ENCODE results near the gene MRM3. TPM values are rescaled to one million over a fixed set of nuclear protein-coding genes. Genes with fewer than 3 reads are reported as not detected.

MRM3 gene
- total and polyA plus RNA-seq, 2 experiments from 2014 or later, result 17.7 to 23.4 TPM

DNA sequence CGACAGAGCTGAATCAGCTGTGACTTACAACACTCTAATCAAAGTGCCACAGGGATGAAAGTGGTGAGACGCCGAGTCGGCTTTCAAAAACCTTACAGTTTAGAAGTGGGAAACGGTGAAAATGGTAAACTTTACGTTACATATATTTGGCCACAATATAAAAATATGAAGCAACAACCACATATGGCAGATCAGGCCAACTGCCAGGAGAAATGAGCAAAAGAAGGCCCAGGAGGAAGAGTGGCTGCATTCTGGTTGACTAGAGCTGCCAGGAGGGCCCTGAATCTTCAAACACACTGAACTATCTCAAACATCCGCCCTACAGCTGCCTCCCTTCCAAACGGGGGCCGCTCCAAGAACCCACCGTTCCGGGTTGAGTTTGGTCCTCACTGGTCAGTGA, 56.3 kb downstream of the MRM3 start:
- Histone ChIP-seq H3F3A (replicated peaks; ENCODE audit: low read depth) (peaks cover 6% of the 10 kb centered on the region; the same call in 1 of the 2 replicates), H3K36me3 (ENCODE audit: insufficient read depth) (no peaks in the 10 kb centered on the region), H4K20me1 (replicated peaks; ENCODE audit: insufficient read depth) (peaks cover 3% of the 10 kb centered on the region; the same call in 1 of the 2 replicates), H3K4me2 (no peak overlapping the region), H3K27ac (ENCODE audit: low read depth) (0 out of 2 replicates have a peak overlapping the region, but pooled peaks have one; percentile 39), H3K79me2 (replicated peaks; ENCODE audit: insufficient read depth) (peaks cover 84% of the 10 kb centered on the region), H3K4me1 (ENCODE audit: insufficient read depth) (peaks cover 11% of the 10 kb centered on the region; the same call in 1 of the 2 replicates), H3K9me2 (ENCODE audit: insufficient read depth) (no peaks in the 10 kb centered on the region), H2AFZ (no peak overlapping the region), H3K4me3 (no peak overlapping the region), H3K27me3 (ENCODE audit: insufficient read depth) (no peaks in the 10 kb centered on the region)
- ATAC-seq, result no peak
- peaks cover 17% of the 10 kb centered on the region for H3K4me1 Mint-ChIP-seq
- H3K36me3 Mint-ChIP-seq (ENCODE audit: low read depth), result peaks cover 26% of the 10 kb centered on the region
- H3K27me3 Mint-ChIP-seq (ENCODE audit: insufficient read depth, low read depth, poor library complexity), result peaks cover 19% of the 10 kb centered on the region
- H3K4me3 Mint-ChIP-seq, result no peak overlapping the region
- TF ChIP-seq STAT1 (IDR thresholded peaks at IDR 0.05; ENCODE audit: unreplicated experiment) (no peak), EZH2 (IDR thresholded peaks at IDR 0.05; ENCODE audit: low read depth, unreplicated experiment) (no peak), JUNB (IDR thresholded peaks at IDR 0.05; ENCODE audit: unreplicated experiment) (no peak), CREB1 (CRISPR knock-in tag; IDR thresholded peaks at IDR 0.05; ENCODE audit: low read depth) (no peak), EZH2phosphoT487 (IDR thresholded peaks at IDR 0.05; ENCODE audit: unreplicated experiment) (no peak), NANOG (IDR thresholded peaks at IDR 0.05; ENCODE audit: borderline replicate concordance) (no peak), ZNF331 (CRISPR knock-in tag; IDR thresholded peaks at IDR 0.05; ENCODE audit: low read depth) (no peak), POLR2AphosphoS5 (IDR thresholded peaks at IDR 0.05; ENCODE audit: low read depth) (no peak), ZNF114 (CRISPR knock-in tag; IDR thresholded peaks at IDR 0.05) (no peak)
- TF ChIP-seq, protein P1, sequence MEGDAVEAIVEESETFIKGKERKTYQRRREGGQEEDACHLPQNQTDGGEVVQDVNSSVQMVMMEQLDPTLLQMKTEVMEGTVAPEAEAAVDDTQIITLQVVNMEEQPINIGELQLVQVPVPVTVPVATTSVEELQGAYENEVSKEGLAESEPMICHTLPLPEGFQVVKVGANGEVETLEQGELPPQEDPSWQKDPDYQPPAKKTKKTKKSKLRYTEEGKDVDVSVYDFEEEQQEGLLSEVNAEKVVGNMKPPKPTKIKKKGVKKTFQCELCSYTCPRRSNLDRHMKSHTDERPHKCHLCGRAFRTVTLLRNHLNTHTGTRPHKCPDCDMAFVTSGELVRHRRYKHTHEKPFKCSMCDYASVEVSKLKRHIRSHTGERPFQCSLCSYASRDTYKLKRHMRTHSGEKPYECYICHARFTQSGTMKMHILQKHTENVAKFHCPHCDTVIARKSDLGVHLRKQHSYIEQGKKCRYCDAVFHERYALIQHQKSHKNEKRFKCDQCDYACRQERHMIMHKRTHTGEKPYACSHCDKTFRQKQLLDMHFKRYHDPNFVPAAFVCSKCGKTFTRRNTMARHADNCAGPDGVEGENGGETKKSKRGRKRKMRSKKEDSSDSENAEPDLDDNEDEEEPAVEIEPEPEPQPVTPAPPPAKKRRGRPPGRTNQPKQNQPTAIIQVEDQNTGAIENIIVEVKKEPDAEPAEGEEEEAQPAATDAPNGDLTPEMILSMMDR (conservative IDR thresholded peaks at IDR 0.05; ENCODE audit: low read depth in 2 of 2), result no peak
- TF ChIP-seq, protein P2, sequence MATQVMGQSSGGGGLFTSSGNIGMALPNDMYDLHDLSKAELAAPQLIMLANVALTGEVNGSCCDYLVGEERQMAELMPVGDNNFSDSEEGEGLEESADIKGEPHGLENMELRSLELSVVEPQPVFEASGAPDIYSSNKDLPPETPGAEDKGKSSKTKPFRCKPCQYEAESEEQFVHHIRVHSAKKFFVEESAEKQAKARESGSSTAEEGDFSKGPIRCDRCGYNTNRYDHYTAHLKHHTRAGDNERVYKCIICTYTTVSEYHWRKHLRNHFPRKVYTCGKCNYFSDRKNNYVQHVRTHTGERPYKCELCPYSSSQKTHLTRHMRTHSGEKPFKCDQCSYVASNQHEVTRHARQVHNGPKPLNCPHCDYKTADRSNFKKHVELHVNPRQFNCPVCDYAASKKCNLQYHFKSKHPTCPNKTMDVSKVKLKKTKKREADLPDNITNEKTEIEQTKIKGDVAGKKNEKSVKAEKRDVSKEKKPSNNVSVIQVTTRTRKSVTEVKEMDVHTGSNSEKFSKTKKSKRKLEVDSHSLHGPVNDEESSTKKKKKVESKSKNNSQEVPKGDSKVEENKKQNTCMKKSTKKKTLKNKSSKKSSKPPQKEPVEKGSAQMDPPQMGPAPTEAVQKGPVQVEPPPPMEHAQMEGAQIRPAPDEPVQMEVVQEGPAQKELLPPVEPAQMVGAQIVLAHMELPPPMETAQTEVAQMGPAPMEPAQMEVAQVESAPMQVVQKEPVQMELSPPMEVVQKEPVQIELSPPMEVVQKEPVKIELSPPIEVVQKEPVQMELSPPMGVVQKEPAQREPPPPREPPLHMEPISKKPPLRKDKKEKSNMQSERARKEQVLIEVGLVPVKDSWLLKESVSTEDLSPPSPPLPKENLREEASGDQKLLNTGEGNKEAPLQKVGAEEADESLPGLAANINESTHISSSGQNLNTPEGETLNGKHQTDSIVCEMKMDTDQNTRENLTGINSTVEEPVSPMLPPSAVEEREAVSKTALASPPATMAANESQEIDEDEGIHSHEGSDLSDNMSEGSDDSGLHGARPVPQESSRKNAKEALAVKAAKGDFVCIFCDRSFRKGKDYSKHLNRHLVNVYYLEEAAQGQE (IDR thresholded peaks at IDR 0.05; ENCODE audit: unreplicated experiment), result no peak
- TF ChIP-seq, protein P3, sequence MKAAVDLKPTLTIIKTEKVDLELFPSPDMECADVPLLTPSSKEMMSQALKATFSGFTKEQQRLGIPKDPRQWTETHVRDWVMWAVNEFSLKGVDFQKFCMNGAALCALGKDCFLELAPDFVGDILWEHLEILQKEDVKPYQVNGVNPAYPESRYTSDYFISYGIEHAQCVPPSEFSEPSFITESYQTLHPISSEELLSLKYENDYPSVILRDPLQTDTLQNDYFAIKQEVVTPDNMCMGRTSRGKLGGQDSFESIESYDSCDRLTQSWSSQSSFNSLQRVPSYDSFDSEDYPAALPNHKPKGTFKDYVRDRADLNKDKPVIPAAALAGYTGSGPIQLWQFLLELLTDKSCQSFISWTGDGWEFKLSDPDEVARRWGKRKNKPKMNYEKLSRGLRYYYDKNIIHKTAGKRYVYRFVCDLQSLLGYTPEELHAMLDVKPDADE (IDR thresholded peaks at IDR 0.05), result no peak
- TF ChIP-seq, protein P4, sequence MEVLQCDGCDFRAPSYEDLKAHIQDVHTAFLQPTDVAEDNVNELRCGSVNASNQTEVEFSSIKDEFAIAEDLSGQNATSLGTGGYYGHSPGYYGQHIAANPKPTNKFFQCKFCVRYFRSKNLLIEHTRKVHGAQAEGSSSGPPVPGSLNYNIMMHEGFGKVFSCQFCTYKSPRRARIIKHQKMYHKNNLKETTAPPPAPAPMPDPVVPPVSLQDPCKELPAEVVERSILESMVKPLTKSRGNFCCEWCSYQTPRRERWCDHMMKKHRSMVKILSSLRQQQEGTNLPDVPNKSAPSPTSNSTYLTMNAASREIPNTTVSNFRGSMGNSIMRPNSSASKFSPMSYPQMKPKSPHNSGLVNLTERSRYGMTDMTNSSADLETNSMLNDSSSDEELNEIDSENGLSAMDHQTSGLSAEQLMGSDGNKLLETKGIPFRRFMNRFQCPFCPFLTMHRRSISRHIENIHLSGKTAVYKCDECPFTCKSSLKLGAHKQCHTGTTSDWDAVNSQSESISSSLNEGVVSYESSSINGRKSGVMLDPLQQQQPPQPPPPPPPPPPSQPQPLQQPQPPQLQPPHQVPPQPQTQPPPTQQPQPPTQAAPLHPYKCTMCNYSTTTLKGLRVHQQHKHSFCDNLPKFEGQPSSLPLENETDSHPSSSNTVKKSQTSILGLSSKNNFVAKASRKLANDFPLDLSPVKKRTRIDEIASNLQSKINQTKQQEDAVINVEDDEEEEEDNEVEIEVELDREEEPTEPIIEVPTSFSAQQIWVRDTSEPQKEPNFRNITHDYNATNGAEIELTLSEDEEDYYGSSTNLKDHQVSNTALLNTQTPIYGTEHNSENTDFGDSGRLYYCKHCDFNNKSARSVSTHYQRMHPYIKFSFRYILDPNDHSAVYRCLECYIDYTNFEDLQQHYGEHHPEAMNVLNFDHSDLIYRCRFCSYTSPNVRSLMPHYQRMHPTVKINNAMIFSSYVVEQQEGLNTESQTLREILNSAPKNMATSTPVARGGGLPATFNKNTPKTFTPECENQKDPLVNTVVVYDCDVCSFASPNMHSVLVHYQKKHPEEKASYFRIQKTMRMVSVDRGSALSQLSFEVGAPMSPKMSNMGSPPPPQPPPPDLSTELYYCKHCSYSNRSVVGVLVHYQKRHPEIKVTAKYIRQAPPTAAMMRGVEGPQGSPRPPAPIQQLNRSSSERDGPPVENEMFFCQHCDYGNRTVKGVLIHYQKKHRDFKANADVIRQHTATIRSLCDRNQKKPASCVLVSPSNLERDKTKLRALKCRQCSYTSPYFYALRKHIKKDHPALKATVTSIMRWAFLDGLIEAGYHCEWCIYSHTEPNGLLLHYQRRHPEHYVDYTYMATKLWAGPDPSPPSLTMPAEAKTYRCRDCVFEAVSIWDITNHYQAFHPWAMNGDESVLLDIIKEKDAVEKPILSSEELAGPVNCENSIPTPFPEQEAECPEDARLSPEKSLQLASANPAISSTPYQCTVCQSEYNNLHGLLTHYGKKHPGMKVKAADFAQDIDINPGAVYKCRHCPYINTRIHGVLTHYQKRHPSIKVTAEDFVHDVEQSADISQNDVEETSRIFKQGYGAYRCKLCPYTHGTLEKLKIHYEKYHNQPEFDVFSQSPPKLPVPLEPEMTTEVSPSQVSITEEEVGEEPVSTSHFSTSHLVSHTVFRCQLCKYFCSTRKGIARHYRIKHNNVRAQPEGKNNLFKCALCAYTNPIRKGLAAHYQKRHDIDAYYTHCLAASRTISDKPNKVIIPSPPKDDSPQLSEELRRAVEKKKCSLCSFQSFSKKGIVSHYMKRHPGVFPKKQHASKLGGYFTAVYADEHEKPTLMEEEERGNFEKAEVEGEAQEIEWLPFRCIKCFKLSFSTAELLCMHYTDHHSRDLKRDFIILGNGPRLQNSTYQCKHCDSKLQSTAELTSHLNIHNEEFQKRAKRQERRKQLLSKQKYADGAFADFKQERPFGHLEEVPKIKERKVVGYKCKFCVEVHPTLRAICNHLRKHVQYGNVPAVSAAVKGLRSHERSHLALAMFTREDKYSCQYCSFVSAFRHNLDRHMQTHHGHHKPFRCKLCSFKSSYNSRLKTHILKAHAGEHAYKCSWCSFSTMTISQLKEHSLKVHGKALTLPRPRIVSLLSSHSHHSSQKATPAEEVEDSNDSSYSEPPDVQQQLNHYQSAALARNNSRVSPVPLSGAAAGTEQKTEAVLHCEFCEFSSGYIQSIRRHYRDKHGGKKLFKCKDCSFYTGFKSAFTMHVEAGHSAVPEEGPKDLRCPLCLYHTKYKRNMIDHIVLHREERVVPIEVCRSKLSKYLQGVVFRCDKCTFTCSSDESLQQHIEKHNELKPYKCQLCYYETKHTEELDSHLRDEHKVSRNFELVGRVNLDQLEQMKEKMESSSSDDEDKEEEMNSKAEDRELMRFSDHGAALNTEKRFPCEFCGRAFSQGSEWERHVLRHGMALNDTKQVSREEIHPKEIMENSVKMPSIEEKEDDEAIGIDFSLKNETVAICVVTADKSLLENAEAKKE (CRISPR knock-in tag; IDR thresholded peaks at IDR 0.05), result no peak
- DNase-seq (ENCODE audit: low spot score), result no peak
- peaks cover 6% of the 10 kb centered on the region; the same call in 2 of the 3 replicates for H3K9me3 Mint-ChIP-seq
- no peak overlapping the region for H3K27ac Mint-ChIP-seq
